Superior temporal gyrus (tissue), 1 donor: ENCODE results near the gene ARMH3.

Source experiments
- DNase-seq: peaks from one replicate; pipeline ENCODE4 v3.0.0-alpha.2; 2016; ENCODE audit errors: extremely low spot score

The ARMH3 gene

GRCh38 chr10:101939008-101939648 lies 116.8 kb downstream of the ARMH3 start:
- DNase-seq: no peak

GRCh38 chr10:101938305-101939007 lies 117.5 kb downstream of the ARMH3 start:
- no peak for DNase-seq

GRCh38 chr10:101935431-101935830 lies 120.5 kb downstream of the ARMH3 start:
- no peak for DNase-seq

GRCh38 chr10:101934686-101935305 lies 121.2 kb downstream of the ARMH3 start:
- DNase-seq: no peak

- no peak for DNase-seq
Measured at GRCh38 chr10:101933976-101934375, 122.0 kb downstream of the ARMH3 start.

- no peak for DNase-seq
Measured at GRCh38 chr10:101932183-101932582, 123.8 kb downstream of the ARMH3 start.

- DNase-seq: no peak
Measured at GRCh38 chr10:101925027-101925426, 130.9 kb downstream of the ARMH3 start.

GRCh38 chr10:101923256-101923655 lies 132.7 kb downstream of the ARMH3 start:
- no peak for DNase-seq

GRCh38 chr10:101922846-101923245 lies 133.1 kb downstream of the ARMH3 start:
- DNase-seq: no peak

- no peak for DNase-seq
Measured at GRCh38 chr10:101920546-101920945, 135.4 kb downstream of the ARMH3 start.

- DNase-seq: no peak
Measured at GRCh38 chr10:101919026-101919770, 136.8 kb downstream of the ARMH3 start.

GRCh38 chr10:101912561-101913179 lies 143.3 kb downstream of the ARMH3 start:
- DNase-seq: no peak

- DNase-seq: no peak
Measured at GRCh38 chr10:101906586-101907183, 149.3 kb downstream of the ARMH3 start.

- DNase-seq: no peak
Measured at GRCh38 chr10:101905251-101905650, 150.7 kb downstream of the ARMH3 start.

GRCh38 chr10:101903827-101904550 lies 152.0 kb downstream of the ARMH3 start:
- peak; percentile 60 for DNase-seq

- DNase-seq: no peak
Measured at GRCh38 chr10:101902820-101903145, 153.2 kb downstream of the ARMH3 start.

GRCh38 chr10:101902032-101902819 lies 153.7 kb downstream of the ARMH3 start:
- DNase-seq: no peak

- no peak for DNase-seq
Measured at GRCh38 chr10:101901340-101901739, 154.6 kb downstream of the ARMH3 start.

- DNase-seq: no peak
Measured at GRCh38 chr10:101897633-101898032, 158.3 kb downstream of the ARMH3 start.

GRCh38 chr10:101896225-101896877 lies 159.6 kb downstream of the ARMH3 start:
- DNase-seq: no peak
